K562 (cell line): Measurements from ENCODE around the gene ARHGAP25. TPM values are rescaled to one million over a fixed set of nuclear protein-coding genes. Genes with fewer than 3 reads are reported as not detected.

ENCODE experiments used
- ATAC-seq: fragments of 200-7000 bp; cut with Tn5 transposase; 3 replicates; pipeline ENCODE4 v1.9.1; 2020; ENCODE audit warnings: moderate library complexity
- BruUV-seq: library from RNA; stranded (reverse); fragments of 400-500 nt; replicated peaks from 2 replicates; lab custom pipeline; 2021; lab: Mats Ljungman, UMichigan
- CTCF ChIA-PET: fragments of 300-600 bp; formaldehyde crosslinking; extraction: SDS; loops from one replicate; lab custom pipeline; 2021; ENCODE audit warnings: low intra/inter-chr PET ratio; lab: Yijun Ruan, JAX
- POLR2A ChIA-PET: fragments of 300-600, 350-650 bp; sonication (Branson Sonifier 250); formaldehyde crosslinking; extraction: SDS; loops from one replicate; lab custom pipeline; 2021; ENCODE audit warnings: antibody characterized with exemption, inconsistent platforms; lab: Yijun Ruan, JAX
- DNase-seq, 4 experiments: peaks; one replicate each; pipeline versions ENCODE4 v3.0.0 to v3.0.0-alpha.2; 2011 to 2018; ENCODE audit warnings: low spot score in 3 of 4, mixed read lengths in 3 of 4; ENCODE audit errors: extremely low read depth in 1 of 4
- FAIRE-seq: peaks from 2 replicates; lab custom pipeline; 2011; peaks lifted over from hg19 to GRCh38; lab: Jason Lieb, UNC
- H2AFZ ChIP-seq: 2 replicates; pipeline ENCODE4 v1.6.0; 2011; ENCODE audit warnings: low read depth, low read length, control low read depth, inconsistent platforms
- H3K27ac ChIP-seq: fragments of 200-600 bp; 3 replicates; pipeline ENCODE4 v1.8.0; 2011; ENCODE audit warnings: low read depth, mild to moderate bottlenecking, control low read depth, inconsistent platforms, low read length, moderate library complexity, mixed read lengths; ENCODE audit errors: extremely low read depth
- H3K27me3 ChIP-seq, 2 experiments: fragments of 300-600 bp in 1 of 2; 2 replicates in 1 of 2; 3 replicates in 1 of 2; pipeline versions ENCODE4 v1.6.0 to v1.8.0; 2011; ENCODE audit warnings: inconsistent platforms in 2 of 2, low read length in 2 of 2, mild to moderate bottlenecking in 1 of 2, mixed read lengths in 1 of 2, moderate library complexity in 1 of 2; ENCODE audit not compliant: control insufficient read depth in 2 of 2, insufficient read depth in 2 of 2
- H3K36me3 ChIP-seq: fragments of 300-600 bp; 3 replicates; pipeline ENCODE4 v1.8.0; 2011; ENCODE audit warnings: mild to moderate bottlenecking, low read length, inconsistent platforms; ENCODE audit not compliant: control insufficient read depth, insufficient read depth
- H3K4me1 ChIP-seq, 2 experiments: fragments of 200-600 bp in 1 of 2; replicated peaks in 1 of 2; 2 replicates in 1 of 2; 3 replicates in 1 of 2; pipeline versions ENCODE4 v1.5.1 to v1.8.0; 2011; ENCODE audit warnings: inconsistent platforms in 2 of 2, low read length in 2 of 2, mild to moderate bottlenecking in 1 of 2, mixed read lengths in 1 of 2, moderate library complexity in 1 of 2; ENCODE audit not compliant: control insufficient read depth in 2 of 2, insufficient read depth in 2 of 2
- H3K4me2 ChIP-seq: 2 replicates; pipeline ENCODE4 v1.6.1; 2011; ENCODE audit warnings: low read length, control low read depth, inconsistent platforms, mixed read lengths; ENCODE audit not compliant: insufficient read depth
- H3K4me3 ChIP-seq: fragments of 200-600 bp; sonication (generic), shearing (Covaris generic); 2 replicates; pipeline ENCODE4 v1.5.1; 2016; ENCODE audit warnings: control low read depth, inconsistent platforms
- H3K79me2 ChIP-seq: fragments of 200-600 bp; 3 replicates; pipeline ENCODE4 v1.8.0; 2011; ENCODE audit warnings: low read length, inconsistent platforms; ENCODE audit not compliant: control insufficient read depth, insufficient read depth
- H3K9ac ChIP-seq, 2 experiments: 2 replicates each; pipeline versions ENCODE4 v1.6.0 to v1.6.1; 2011; ENCODE audit warnings: low read depth in 2 of 2, low read length in 2 of 2, control low read depth in 1 of 2, inconsistent platforms in 1 of 2, mild to moderate bottlenecking in 1 of 2, mixed read lengths in 1 of 2; ENCODE audit not compliant: insufficient read depth in 1 of 2
- H3K9me1 ChIP-seq: one replicate; pipeline ENCODE4 v1.6.0; 2011; ENCODE audit warnings: inconsistent platforms, mild to moderate bottlenecking, low read length, moderate library complexity; ENCODE audit not compliant: control insufficient read depth, insufficient read depth
- H3K9me3 ChIP-seq: replicated peaks from 2 replicates; pipeline ENCODE4 v1.5.1; 2011; ENCODE audit warnings: low read depth, low read length, inconsistent platforms; ENCODE audit not compliant: control insufficient read depth, insufficient read depth
- H4K20me1 ChIP-seq: replicated peaks from 2 replicates; pipeline ENCODE4 v1.6.1; 2011; ENCODE audit warnings: low read length, inconsistent platforms, mixed read lengths; ENCODE audit not compliant: control insufficient read depth, insufficient read depth
- CREB3 ChIP-seq: fragments of 450-650 bp; conservative IDR thresholded peaks from 2 replicates; pipeline ENCODE4 v1.6.1; 2016; ENCODE audit warnings: missing genetic modification characterization, low read depth, mild to moderate bottlenecking, missing compliant biosample characterization, moderate library complexity
- KHSRP ChIP-seq: fragments of 450-650 bp; IDR thresholded peaks from 2 replicates; pipeline ENCODE4 v1.6.1; 2017
- TEAD4 ChIP-seq, 2 experiments: sonication (generic) in 1 of 2; formaldehyde crosslinking in 1 of 2; IDR thresholded peaks; 2 replicates each; pipeline versions ENCODE4 v1.6.1 to v1.8.0; 2012 to 2022; ENCODE audit warnings: borderline replicate concordance in 1 of 2, inconsistent platforms in 1 of 2, low read length in 1 of 2, mild to moderate bottlenecking in 1 of 2, missing genetic modification reagents in 1 of 2
- U2AF1 ChIP-seq: fragments of 200-400 bp; formaldehyde crosslinking; optimal IDR thresholded peaks from 2 replicates; pipeline ENCODE3; 2017; ENCODE audit warnings: mild to moderate bottlenecking, low read depth, low read length, moderate library complexity
- ZNF561 ChIP-seq: fragments of 450-650 bp; formaldehyde crosslinking; conservative IDR thresholded peaks from 2 replicates; pipeline ENCODE4 v1.4.0; 2020; ENCODE audit warnings: mild to moderate bottlenecking, moderate library complexity
- WGBS: fragments of 100-300 bp; shearing (Covaris generic); methylation state at CpG from one replicate; pipeline ENCODE4 v1.1.6; 2016; ENCODE audit warnings: low coverage, mixed read lengths; ENCODE audit not compliant: insufficient coverage; ENCODE audit errors: missing lambda C conversion rate; 5-methylcytosine and 5-hydroxymethylcytosine counted together
- in situ Hi-C: fragments of 300-500 bp; cut with MboI; formaldehyde crosslinking; loops from 4 replicates; pipeline ENCODE4 v1.15.0; 2018; ENCODE audit warnings: inconsistent platforms, mixed read lengths
- intact Hi-C: fragments of 100-400 bp; cut with micrococcal nuclease; formaldehyde crosslinking; loops from 2 replicates; pipeline ENCODE4 v1.14.2; 2022
- polyA plus RNA-seq, 8 experiments: library from polyadenylated mRNA; depleted of rRNA in 4 of 8; stranded (reverse) in 5 of 8; unstranded in 3 of 8; fragments of >200 nt; fragmentation: Nextera tagmentation in 2 of 8; fragmentation: Illumina TruSeq in 1 of 8; extraction: Ambion mirVana in 2 of 8; extraction: Trizol in 1 of 8; gene quantifications; 2 replicates each; pipeline versions ENCODE4 v1.2.1 to v1.2.3, GENCODE V29; 2011 to 2014; ENCODE audit warnings: inconsistent platforms in 1 of 8, missing spikeins in 1 of 8
- total RNA-seq, 7 experiments: library from RNA; depleted of rRNA in 6 of 7; stranded (reverse); fragments of >200 nt in 6 of 7; fragmentation: Illumina TruSeq in 2 of 7; extraction: Trizol in 2 of 7; gene quantifications; 2 replicates each; pipeline versions ENCODE4 v1.2.1 to v1.2.3, GENCODE V29; 2011 to 2021; ENCODE audit warnings: low replicate concordance in 1 of 7

Gene ARHGAP25
- total and polyA plus RNA-seq, 9 of the 15 experiments (the other 6 are each of a cell fraction or from before 2014, with no cell fraction given) = 4.9 to 14.8 (median 10.7) TPM

GRCh38 chr2:68827666-68828065 is 93.1 kb downstream of the ARHGAP25 start:
- TF ChIP-seq U2AF1 = no peak
- TF ChIP-seq CREB3 (tag) = no peak
- TF ChIP-seq KHSRP = no peak
- TF ChIP-seq TEAD4 (IDR thresholded peaks at IDR 0.05; ENCODE audit: low read length) = 0 out of 2 replicates have a peak, but pooled peaks have one; percentile 10
- no peak for TF ChIP-seq TEAD4 (CRISPR knock-in tag; IDR thresholded peaks at IDR 0.05; ENCODE audit: borderline replicate concordance)
- TF ChIP-seq ZNF561 (CRISPR knock-in tag) = no peak
- no peak for DNase-seq
- H3K4me3 ChIP-seq = no peak overlapping the region
- H3K9me3 ChIP-seq = no peaks in the 10 kb centered on the region
- H4K20me1 ChIP-seq = no peaks in the 10 kb centered on the region
- no peaks in the 10 kb centered on the region for H3K79me2 ChIP-seq
- no peak for ATAC-seq
- 52% methylated on average over 4 of the region's 4 CpGs for WGBS
- no peak for FAIRE-seq
- H3K4me2 ChIP-seq = no peak overlapping the region
- H3K9me1 ChIP-seq = no peaks in the 10 kb centered on the region
- in situ Hi-C loops (no loop called here), intact Hi-C loops (no loop called here)
- no peak overlapping the region for H3K9ac ChIP-seq
- CTCF ChIA-PET = no interaction called here
- H3K36me3 ChIP-seq = peaks cover 4% of the 10 kb centered on the region; the same call in 2 of the 3 replicates
- no peaks in the 10 kb centered on the region for H3K27me3 ChIP-seq
- no TSS peak for BruUV-seq
- POLR2A ChIA-PET = no interaction called here
- H3K4me1 ChIP-seq = peaks cover 18 to 41% of the 10 kb centered on the region in 2 experiments
- no peak overlapping the region for H3K27ac ChIP-seq
- no peak overlapping the region for H2AFZ ChIP-seq
